ENCODE measurements around the gene RPL12.
A peak's percentile ranks its signal among the peaks of the same experiment; 100 is the strongest.

RPL12 gene

DNA sequence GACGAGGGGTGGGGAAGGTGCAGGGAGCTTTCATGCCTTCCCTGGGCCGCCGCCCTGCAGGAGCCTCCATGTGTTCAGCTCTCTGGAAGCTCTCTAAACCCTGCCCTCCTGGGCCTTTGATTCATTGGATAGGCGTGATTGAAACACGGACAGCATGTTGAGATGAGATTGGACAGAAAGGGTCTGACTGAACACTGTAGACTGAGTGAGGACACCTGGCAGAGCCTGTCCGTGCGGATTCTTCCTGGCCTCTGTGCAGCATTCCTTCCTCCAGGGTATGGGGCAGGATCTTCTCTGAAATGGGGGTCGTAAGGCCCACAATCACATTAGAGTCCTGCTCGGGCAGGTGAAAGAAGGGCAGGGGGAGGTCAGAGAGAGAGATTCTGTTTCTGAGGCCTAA, 12.8 kb downstream of the RPL12 start:
- DNase-seq (ENCODE audit: low spot score): no peak

DNA sequence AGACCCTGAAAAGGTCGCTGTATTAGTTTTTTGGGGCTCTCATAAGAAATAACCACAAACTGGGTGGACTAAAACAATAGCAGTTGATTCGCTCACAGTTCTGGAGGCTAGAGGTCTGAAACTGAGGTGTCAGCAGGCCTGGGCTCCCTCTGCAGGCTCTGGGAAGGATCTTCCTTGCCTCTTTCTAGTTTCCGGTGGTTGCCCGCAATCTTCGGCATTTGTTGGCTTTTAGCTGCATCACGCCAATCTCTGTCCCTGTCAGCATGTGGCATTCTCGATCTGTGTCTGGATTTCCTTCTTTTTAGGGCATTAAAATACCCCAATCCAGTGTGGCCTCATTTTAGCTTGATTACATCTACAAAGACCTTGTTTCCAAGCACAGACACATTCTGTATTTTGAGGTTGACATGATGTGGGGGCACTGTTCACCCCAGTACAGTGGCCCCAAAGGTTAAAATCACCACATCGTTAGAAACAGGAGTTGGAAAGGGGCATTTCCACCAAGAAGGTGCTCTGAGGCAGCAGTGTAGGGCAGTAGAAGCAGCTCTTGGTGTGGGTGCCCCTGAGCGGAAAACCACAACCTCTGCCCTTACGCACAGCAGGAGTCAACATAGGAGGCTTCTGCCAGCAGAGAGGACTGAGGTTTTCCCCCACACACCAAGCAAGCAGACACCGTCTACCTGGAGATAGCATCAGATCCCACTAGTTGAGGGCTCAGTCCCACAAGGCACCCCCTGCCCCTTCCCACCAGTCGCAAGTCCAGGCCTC, 13.5 kb downstream of the RPL12 start:
- no peak for DNase-seq (ENCODE audit: low spot score)

DNA sequence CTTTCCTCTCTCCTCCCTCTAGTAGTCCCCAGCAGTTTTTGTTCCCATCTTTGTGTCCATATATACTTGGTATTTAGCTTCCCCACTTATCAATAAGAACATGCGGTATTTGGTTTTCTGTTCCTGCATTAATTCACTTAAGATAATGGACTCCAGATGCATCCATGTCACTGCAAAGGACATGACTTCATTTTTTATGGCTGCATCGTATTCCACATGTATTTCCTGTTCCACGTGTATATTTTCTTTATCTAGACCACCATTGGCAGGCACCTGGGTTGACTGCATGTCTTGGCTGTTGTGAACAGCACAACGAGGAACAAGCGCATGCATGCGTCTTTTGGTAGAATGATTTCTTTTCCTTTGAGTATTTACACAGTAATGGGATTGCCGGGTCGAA, 20.8 kb downstream of the RPL12 start:
- DNase-seq (ENCODE audit: low spot score): no peak

DNA sequence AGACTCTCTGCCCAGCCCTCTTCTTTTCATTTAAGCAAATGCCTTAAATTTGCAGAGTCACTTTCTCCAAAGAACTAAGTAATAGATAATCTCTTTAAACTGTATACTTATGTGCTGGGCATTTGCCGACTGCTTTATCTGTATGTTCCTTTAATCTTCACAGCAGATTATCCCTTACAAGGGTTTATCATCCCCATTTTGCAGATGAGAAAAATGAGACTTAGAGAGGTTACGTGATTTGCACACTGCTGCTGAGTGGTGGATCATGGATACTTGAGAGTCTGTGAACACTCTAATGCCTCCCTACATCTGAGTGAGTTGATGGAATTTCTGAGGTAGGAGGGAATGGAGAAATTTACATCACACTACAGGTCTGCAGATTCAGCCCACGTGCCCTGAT, 22.9 kb downstream of the RPL12 start:
- DNase-seq (ENCODE audit: low spot score): no peak

DNA sequence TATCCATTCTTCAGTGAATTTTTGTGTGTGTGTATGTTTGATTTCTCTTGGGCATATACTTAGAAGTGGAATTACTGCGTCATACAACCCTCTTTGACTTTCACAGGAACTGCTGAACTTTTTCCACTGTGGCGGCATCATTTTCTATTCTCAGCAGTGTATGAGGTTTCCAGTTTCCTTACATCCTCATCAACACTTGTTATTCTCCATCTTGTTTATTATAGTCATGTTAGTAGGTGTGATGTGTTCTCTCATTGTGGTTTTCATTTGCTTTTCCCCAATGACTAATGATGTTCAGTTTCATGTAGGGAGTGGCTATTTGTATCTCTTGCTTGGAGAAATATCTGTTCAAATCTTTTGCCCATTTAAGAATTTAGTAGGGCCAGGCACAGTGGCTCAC, 24.4 kb downstream of the RPL12 start:
- no peak for DNase-seq (ENCODE audit: low spot score)

DNA sequence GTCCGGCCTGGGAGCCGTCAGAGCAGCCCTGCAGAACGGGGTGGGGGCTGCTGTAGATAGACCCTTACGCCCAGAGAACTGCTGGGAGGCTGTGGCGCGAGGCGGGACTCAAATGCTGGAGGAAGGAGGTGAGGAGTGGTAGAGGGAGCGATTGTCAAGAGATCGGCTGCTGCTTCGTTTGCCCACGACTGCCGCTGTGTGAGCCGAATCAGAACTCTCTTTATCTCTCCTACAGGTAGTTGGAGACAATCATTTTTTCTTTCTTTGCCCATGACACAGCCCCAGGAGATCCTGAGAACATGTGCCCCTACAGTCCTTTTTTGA, 26.6 kb downstream of the RPL12 start:
- DNase-seq (ENCODE audit: low spot score): no peak

DNA sequence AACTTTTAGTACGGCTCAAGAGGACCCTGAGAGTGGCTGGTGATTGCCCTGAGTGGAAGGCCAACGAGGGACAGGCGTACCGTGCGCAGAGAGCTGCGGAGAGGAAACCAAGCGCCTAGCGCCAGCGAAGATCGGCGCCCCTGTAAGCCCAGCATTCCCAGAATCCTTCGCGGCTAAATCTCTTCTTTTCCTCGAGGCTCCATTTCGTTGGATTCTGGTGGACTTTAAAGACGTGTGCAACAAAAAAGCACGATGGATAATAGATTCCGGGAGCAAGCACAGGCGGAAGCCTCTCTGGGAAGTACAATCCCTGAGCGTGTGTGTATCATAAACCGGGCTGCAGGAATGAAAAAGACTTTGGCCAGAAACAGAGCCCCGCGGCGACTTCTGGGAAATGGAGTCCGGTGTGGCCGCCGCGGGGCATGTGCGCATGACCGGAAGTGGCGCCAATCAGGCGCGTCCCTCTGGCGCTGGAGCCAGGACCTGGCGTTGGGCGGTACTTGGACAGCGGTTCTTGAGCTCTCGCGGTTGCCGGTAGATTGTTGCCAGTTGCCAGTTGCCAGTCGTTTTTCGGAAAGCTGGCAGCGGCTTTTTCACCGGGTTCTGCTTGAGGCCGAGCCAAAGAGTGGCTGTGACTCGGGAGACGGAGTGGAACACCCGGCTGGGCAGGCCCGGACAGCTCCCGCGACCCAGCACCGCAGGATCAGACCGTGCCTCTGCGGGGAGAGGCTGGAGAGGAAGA, 27.1 kb downstream of the RPL12 start, which contains the start of gene ZNF79:
ZNF79 (plus strand) TSS at position 449 of the 742 bp plus-strand sequence. CDS start 406 bp downstream, outside the sequence.
- DNase-seq (ENCODE audit: low spot score): peak; percentile 98

DNA sequence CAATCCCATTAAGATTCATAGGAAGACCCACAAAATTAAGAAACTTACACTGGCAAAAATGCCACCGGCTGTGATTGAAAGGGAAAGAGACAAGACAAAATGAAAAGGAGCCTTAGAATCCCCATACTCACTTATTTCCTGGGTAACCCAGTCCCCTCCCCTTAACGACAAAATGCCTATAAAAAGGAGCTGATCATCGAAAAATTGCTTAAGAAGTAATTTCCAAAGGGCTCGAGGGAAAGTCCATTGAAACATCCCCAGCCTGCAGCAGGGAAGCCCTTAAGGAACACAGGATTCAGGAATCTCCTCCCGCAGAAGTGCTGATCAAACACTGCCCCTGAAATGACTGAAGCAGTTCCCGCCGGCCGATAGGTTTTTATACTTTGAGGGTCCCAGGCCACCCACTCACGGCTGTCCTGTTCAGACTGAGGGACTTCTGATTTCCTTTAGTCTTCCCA, 27.7 kb downstream of the RPL12 start:
- DNase-seq (ENCODE audit: low spot score): no peak

DNA sequence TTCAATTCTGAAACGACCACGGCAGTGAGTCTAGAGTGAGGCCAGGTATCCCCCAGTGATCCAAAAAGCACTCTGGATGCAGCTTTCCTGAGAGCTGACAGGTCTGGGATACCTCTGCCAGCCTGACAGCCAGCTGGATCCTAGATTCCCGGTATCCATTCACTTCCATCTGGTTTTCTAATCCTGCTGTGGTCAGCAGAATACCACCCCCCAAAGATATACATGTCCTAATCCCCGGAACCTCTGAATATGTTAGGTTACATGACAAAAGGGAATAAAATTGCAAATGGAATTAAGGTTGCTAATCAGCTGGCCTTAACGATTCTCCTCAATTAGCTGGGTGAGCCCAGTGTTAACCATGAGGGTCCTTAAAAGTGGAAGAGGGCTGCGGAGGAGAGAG, 28.4 kb downstream of the RPL12 start:
- no peak for DNase-seq (ENCODE audit: low spot score)

DNA sequence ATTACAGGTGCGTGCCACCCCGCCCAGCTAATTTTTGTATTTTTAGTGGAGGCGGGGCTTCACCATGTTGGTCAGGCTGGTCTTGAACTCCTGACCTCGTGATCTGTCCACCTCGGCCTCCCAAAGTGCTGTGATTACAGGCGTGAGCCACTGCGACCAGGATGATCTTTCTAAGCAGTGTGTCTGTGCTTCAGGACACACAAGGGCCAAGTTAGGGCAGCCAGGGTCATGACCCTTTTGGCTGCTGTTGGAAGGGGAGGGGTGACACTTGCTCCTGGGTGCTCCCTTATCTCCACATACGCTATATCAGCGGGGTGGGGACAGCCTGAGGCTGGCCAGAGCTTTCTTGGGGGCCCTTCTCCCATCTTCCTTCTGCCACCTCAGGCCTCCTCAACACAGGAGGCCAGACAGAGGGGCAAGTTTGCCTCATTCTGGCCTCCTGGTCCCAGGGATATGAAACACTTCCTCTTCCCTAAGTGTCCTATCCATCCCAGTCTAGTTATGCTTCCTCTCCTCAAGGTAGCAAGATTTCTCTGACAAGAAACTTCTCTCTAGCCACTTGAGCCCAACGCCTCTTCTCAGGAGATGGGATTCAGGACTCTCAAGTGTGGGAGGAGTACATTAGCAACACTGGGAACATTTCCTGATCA, 28.9 kb downstream of the RPL12 start:
- no peak for DNase-seq (ENCODE audit: low spot score)

DNA sequence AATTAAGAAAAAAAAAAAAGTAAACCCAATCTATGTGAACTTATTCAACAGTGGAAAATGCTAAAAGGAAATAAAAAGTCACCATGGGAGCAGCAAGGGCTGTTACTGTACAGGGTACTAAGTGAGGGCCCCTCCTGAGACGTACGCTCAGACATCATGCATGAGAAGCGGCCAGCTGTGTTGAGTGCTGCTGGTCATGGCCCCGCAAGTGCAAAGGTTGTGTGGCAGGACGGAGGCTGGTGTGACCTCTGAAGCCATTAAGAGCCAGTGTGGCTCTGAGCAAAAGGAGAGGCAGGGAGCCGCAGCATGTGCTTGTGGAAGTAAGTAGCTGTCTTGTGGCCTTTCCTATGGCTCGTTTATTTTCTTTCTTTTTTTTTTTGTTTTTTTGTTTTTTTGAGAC, 30.1 kb downstream of the RPL12 start:
- DNase-seq (ENCODE audit: low spot score): no peak

DNA sequence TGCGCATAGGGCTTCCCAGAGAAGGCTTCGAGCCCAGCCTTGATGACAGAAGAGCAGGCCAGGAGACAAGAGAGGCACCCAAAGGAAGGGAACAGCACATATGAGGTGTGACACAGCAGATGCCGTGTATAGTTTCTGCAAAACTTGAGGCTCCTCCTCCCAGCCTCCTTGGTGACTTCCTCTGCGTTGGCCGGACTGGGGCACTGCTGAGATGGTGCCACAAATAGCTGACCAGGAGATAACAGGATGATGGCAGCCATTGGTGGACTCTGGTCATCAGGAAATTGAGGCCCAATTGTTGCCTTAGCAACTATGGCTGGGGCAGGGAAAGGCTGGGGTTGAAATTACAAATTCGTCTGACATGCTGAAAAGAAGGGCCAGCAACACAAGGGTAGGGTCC, 31.9 kb downstream of the RPL12 start:
- no peak for DNase-seq (ENCODE audit: low spot score)

DNA sequence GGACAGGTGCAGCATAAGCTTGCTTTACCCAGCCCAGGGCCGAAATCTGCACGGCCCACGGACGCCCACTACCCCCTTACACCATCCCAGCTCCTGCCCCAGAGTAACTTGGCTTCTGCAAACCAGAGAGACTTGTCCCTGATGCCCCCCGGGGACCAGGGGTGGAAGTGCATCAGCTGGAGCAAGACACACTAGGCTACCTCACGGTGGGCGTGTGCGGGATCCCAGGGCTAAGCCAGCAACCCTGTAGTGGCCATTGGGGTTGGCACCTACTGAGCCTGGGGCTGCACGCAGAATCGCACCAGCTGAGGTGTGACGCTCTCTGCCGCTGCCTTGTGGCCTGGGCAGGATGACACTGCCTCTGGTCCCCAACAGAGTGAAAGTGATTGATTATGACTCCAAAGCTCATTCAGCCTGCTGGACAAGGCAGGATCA, 33.2 kb downstream of the RPL12 start:
- DNase-seq (ENCODE audit: low spot score): no peak

DNA sequence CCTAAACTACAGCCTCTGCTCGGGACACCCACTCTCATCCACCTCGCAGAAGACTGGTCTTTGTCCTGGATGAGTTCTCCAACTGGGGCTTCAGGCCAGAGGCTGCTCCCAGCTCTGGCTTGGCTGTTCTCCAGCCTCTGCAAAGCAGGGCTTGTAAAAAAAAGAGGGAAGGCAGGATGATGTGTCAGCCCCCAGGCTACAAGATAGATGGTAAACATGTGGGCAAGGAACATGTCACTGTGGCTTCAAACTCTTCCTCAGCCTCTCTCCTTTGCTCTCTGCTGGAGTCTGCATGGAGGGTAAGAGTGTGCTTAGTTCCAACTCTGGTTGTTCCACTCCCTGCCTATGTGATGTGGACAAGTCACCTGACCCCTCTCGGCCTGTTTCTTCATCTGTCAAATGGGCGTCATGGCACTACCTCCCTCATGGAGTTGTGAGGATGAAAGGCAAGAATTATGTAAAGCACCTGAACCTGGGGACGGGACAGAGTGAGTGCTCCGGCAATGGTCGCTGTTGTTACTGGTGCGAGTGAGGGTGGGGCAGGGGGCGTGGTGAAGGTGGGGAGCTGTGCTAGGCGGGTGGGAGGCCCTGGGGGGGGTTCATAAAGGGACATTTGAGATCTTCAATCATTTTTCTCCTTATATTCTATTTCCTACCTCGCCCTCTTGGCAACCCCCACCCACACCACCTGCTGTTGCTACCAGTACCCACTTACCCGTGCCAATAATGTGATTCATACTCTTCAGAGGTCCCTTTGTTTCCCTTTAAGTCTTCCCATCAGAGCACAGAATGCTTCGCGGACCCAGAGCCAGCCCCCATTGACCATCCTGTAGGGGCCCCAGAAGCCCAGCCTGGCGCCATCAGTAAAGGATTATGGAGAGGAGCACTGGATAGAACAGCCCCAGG, 33.8 kb downstream of the RPL12 start:
- no peak for DNase-seq (ENCODE audit: low spot score)

DNA sequence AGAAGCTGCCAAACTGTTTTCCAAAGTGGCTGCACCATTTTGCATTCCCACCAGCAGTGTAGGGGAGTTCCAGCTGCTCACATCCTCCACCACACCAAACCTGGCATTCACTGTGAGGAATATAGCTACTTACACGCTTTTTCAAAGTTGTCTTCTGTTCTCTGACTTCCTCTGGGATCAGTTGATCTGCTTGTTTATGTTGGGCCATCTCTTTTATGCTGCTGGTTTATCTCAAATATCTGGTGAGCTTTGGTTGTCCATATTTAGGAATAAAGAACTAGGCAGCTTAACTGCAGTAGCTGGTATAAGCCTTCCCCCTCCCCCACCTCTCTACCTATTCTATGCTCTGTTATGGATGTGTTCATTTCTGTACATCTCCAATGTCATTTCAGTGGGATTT, 35.5 kb downstream of the RPL12 start:
- no peak for DNase-seq (ENCODE audit: low spot score)

DNA sequence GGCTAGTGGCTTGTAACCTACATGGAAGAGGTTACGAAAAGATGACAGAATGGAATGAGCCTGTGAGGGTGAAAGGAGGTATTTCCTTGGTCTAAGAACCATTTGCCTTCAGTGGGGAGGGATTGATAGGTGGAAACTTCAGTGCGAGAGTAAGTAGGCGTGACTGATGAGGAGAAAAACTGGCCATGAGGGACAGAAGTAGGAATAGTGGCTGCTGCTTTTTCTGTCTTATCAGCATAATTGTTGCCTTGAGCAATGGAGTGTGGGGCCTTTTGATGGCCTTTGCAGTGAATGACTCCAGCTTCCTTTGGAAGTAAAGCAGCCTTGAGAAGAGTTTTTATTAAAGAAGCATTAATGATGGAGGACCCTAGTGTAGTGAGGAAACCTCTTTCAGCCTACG, 36.1 kb downstream of the RPL12 start:
- no peak for DNase-seq (ENCODE audit: low spot score)

DNA sequence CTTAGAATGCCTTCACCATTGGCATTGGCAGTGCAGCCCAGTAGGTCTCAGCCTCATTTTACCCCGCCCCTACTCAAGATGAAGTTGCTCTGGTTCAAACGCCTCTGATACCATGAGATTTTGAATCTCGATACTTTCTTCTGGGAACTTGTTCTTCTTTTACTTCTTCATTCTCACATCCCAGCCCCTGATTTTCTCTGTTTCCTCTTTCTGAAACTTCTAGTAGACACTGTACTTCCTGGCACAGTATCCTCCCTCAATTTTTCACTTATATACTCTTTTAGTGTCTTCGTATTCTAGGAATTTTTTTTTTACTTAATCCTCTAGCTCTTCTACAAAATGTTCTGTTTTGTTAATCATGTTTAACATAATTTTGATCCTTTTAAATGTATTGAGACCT, 40.1 kb downstream of the RPL12 start:
- no peak for DNase-seq (ENCODE audit: low spot score)

DNA sequence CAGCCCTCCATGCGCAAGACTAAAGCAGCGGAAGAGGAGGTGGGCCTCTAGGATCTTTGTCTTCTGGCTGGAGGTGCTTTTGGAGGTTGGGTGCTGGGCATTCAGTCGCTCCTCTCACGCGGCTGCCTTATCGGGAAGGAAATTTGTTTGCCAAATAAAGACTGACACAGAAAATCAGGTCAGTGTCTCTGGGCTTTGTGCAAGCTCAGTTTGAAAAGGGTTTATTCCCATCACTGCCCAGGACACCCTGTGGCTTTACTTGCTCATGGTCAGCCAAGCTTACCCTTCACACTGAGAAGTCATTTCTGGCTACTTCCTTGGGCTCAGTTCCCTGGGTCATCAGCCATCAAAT, 43.7 kb downstream of the RPL12 start:
- no peak for DNase-seq (ENCODE audit: low spot score)

DNA sequence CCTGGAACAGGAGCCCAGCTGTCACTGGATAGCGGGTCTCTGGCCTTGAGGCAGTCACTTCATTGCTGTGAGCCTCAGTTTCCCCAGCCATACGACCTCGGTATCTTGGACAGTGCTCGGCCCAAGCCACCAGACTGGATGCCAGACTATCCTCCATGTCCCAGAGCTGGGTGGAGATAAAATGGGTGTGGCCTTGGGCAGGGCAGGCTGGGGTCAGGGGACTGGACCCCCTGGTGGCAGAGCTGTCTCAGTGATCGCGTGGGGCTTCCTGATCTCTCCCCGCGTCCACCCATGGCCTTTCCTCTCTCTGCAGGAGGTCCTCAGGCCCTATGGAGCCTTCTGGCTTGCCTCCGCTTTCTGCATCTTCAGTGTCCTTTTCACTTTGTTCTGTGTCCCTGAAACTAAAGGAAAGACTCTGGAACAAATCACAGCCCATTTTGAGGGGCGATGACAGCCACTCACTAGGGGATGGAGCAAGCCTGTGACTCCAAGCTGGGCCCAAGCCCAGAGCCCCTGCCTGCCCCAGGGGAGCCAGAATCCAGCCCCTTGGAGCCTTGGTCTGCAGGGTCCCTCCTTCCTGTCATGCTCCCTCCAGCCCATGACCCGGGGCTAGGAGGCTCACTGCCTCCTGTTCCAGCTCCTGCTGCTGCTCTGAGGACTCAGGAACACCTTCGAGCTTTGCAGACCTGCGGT, 44.3 kb downstream of the RPL12 start:
- DNase-seq (ENCODE audit: low spot score): no peak

DNA sequence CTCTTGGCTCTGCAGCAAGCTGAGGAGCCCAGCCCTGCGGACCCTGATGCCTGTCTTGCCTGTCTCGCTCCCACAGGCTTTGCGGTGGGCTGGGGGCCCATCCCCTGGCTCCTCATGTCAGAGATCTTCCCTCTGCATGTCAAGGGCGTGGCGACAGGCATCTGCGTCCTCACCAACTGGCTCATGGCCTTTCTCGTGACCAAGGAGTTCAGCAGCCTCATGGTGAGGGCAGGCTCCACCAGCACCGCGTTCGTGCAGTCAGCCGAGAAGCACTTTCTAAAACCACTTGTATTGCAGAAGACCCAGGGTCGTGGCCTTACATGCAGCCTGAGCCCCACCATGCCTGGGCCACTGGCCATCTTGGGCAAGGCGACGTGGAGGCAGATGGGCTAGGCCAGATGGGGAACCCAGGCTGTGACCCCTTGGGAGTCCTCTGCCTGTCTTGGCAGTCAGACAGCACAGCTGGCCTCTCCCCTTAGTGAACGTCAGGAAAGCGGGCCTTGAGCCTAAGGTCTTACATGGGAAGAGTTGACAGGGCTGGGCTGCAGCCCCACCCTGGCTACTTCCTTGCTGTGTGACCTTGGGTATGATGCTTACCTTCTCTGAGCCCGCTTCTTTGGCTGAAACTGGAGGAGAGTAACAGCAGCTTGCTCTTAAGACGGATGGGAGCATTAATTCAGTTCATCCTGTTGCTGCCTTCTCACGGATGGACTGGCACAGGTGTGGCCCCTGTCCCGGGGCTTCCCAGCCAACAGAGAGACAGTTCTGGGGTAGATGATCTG, 45.7 kb downstream of the RPL12 start:
- DNase-seq (ENCODE audit: low spot score): no peak

DNA sequence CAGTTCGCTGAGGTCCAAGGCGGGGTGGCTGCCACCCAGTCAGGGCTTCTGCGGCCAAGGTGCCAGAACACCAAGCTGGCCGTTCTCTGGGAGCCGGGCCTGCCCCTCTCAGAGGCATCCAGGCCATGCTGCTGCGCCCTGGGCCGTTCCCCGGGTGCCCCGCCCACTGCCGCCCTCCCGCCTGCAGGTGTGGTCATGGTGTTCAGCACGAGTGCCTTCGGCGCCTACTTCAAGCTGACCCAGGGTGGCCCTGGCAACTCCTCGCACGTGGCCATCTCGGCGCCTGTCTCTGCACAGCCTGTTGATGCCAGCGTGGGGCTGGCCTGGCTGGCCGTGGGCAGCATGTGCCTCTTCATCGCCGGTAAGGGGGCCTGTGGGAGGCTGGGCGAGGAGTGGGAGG, 46.6 kb downstream of the RPL12 start:
- no peak for DNase-seq (ENCODE audit: low spot score)
